ENCODE results near the gene ARRB2. TPM values are rescaled to one million over a fixed set of nuclear protein-coding genes. Genes with fewer than 3 reads are reported as not detected.

The ARRB2 gene
- total and polyA plus RNA-seq, 2 of the 13 experiments (the other 11 are each of a cell fraction or from before 2014, with no cell fraction given): 21.5 to 49.2 TPM

- no peak for TF ChIP-seq HNF4G (IDR thresholded peaks at IDR 0.05; ENCODE audit: borderline replicate concordance, low read depth, low read length)
- TF ChIP-seq HNF4G (CRISPR knock-in tag; IDR thresholded peaks at IDR 0.05; ENCODE audit: borderline replicate concordance, low read depth): no peak
- TF ChIP-seq ZNF350 (CRISPR knock-in tag; IDR thresholded peaks at IDR 0.05; ENCODE audit: borderline replicate concordance, low read depth): 0 out of 2 replicates have a peak, but pooled peaks have one; percentile 44
- TF ChIP-seq ZNF496 (CRISPR knock-in tag; IDR thresholded peaks at IDR 0.05; ENCODE audit: insufficient replicate concordance): no peak
- TF ChIP-seq GATAD1 (CRISPR knock-in tag; IDR thresholded peaks at IDR 0.05): peak; percentile 22; the same call in 1 of the 2 replicates
- TF ChIP-seq ZNF10 (CRISPR knock-in tag; IDR thresholded peaks at IDR 0.05; ENCODE audit: borderline replicate concordance, low read depth): no peak
- TF ChIP-seq ATF5 (CRISPR knock-in tag; IDR thresholded peaks at IDR 0.05; ENCODE audit: low read depth): no peak
- no peak for TF ChIP-seq THYN1 (CRISPR knock-in tag; IDR thresholded peaks at IDR 0.05; ENCODE audit: borderline replicate concordance, low read depth)
- no peak for TF ChIP-seq ZNF20 (CRISPR knock-in tag; IDR thresholded peaks at IDR 0.05)
- no peak for TF ChIP-seq ZNF431 (CRISPR knock-in tag; IDR thresholded peaks at IDR 0.05; ENCODE audit: borderline replicate concordance, low read depth)
- TF ChIP-seq HMGXB3 (CRISPR knock-in tag; IDR thresholded peaks at IDR 0.05; ENCODE audit: borderline replicate concordance): no peak; the same call in 1 of the 2 replicates
- no peak for TF ChIP-seq MTA1 (CRISPR knock-in tag; IDR thresholded peaks at IDR 0.05; ENCODE audit: borderline replicate concordance)
- TF ChIP-seq THAP8 (CRISPR knock-in tag; IDR thresholded peaks at IDR 0.05; ENCODE audit: borderline replicate concordance): 0 out of 2 replicates have a peak, but pooled peaks have one; percentile 32
- no peak for TF ChIP-seq ZBTB42 (CRISPR knock-in tag; IDR thresholded peaks at IDR 0.05)
- TF ChIP-seq ZNF546 (CRISPR knock-in tag; conservative IDR thresholded peaks at IDR 0.05): no peak
- no peak for TF ChIP-seq PITX1 (CRISPR knock-in tag; IDR thresholded peaks at IDR 0.05)
- 0 out of 2 replicates have a peak, but pooled peaks have one; percentile 42 for TF ChIP-seq NFKB2 (CRISPR knock-in tag; IDR thresholded peaks at IDR 0.05; ENCODE audit: borderline replicate concordance)
- no peak for TF ChIP-seq IRF2 (CRISPR knock-in tag; IDR thresholded peaks at IDR 0.05)
- TF ChIP-seq MAX (IDR thresholded peaks at IDR 0.05): peak; percentile 93
- TF ChIP-seq E2F1 (CRISPR knock-in tag; IDR thresholded peaks at IDR 0.05): peak; percentile 65; the same call in 1 of the 2 replicates
These were observed at the start of gene ARRB2 (continued) for GRCh38 chr17:4709794-4710692.

Data from HepG2 (cell line).